K562 (cell line): ENCODE data around the gene TTC28. TPM values are rescaled to one million over a fixed set of nuclear protein-coding genes. Genes with fewer than 3 reads are reported as not detected.

Source experiments
- ATAC-seq: fragments of 200-7000 bp; cut with Tn5 transposase; 3 replicates; pipeline ENCODE4 v1.9.1; 2020; ENCODE audit warnings: moderate library complexity
- BruUV-seq: library from RNA; stranded (reverse); fragments of 400-500 nt; replicated peaks from 2 replicates; lab custom pipeline; 2021; lab: Mats Ljungman, UMichigan
- CTCF ChIA-PET: fragments of 300-600 bp; formaldehyde crosslinking; extraction: SDS; loops from one replicate; lab custom pipeline; 2021; ENCODE audit warnings: low intra/inter-chr PET ratio; lab: Yijun Ruan, JAX
- POLR2A ChIA-PET: fragments of 300-600, 350-650 bp; sonication (Branson Sonifier 250); formaldehyde crosslinking; extraction: SDS; loops from one replicate; lab custom pipeline; 2021; ENCODE audit warnings: antibody characterized with exemption, inconsistent platforms; lab: Yijun Ruan, JAX
- DNase-seq, 4 experiments: peaks; one replicate each; pipeline versions ENCODE4 v3.0.0 to v3.0.0-alpha.2; 2011 to 2018; ENCODE audit warnings: low spot score in 3 of 4, mixed read lengths in 3 of 4; ENCODE audit errors: extremely low read depth in 1 of 4
- FAIRE-seq: peaks from 2 replicates; lab custom pipeline; 2011; peaks lifted over from hg19 to GRCh38; lab: Jason Lieb, UNC
- H2AFZ ChIP-seq: 2 replicates; pipeline ENCODE4 v1.6.0; 2011; ENCODE audit warnings: low read depth, low read length, control low read depth, inconsistent platforms
- H3K27ac ChIP-seq: fragments of 200-600 bp; 3 replicates; pipeline ENCODE4 v1.8.0; 2011; ENCODE audit warnings: low read depth, mild to moderate bottlenecking, control low read depth, inconsistent platforms, low read length, moderate library complexity, mixed read lengths; ENCODE audit errors: extremely low read depth
- H3K27me3 ChIP-seq, 2 experiments: fragments of 300-600 bp in 1 of 2; 2 replicates in 1 of 2; 3 replicates in 1 of 2; pipeline versions ENCODE4 v1.6.0 to v1.8.0; 2011; ENCODE audit warnings: inconsistent platforms in 2 of 2, low read length in 2 of 2, mild to moderate bottlenecking in 1 of 2, mixed read lengths in 1 of 2, moderate library complexity in 1 of 2; ENCODE audit not compliant: control insufficient read depth in 2 of 2, insufficient read depth in 2 of 2
- H3K36me3 ChIP-seq: fragments of 300-600 bp; 3 replicates; pipeline ENCODE4 v1.8.0; 2011; ENCODE audit warnings: mild to moderate bottlenecking, low read length, inconsistent platforms; ENCODE audit not compliant: control insufficient read depth, insufficient read depth
- H3K4me1 ChIP-seq, 2 experiments: fragments of 200-600 bp in 1 of 2; replicated peaks in 1 of 2; 2 replicates in 1 of 2; 3 replicates in 1 of 2; pipeline versions ENCODE4 v1.5.1 to v1.8.0; 2011; ENCODE audit warnings: inconsistent platforms in 2 of 2, low read length in 2 of 2, mild to moderate bottlenecking in 1 of 2, mixed read lengths in 1 of 2, moderate library complexity in 1 of 2; ENCODE audit not compliant: control insufficient read depth in 2 of 2, insufficient read depth in 2 of 2
- H3K4me2 ChIP-seq: 2 replicates; pipeline ENCODE4 v1.6.1; 2011; ENCODE audit warnings: low read length, control low read depth, inconsistent platforms, mixed read lengths; ENCODE audit not compliant: insufficient read depth
- H3K4me3 ChIP-seq: fragments of 200-600 bp; sonication (generic), shearing (Covaris generic); 2 replicates; pipeline ENCODE4 v1.5.1; 2016; ENCODE audit warnings: control low read depth, inconsistent platforms
- H3K79me2 ChIP-seq: fragments of 200-600 bp; 3 replicates; pipeline ENCODE4 v1.8.0; 2011; ENCODE audit warnings: low read length, inconsistent platforms; ENCODE audit not compliant: control insufficient read depth, insufficient read depth
- H3K9ac ChIP-seq, 2 experiments: 2 replicates each; pipeline versions ENCODE4 v1.6.0 to v1.6.1; 2011; ENCODE audit warnings: low read depth in 2 of 2, low read length in 2 of 2, control low read depth in 1 of 2, inconsistent platforms in 1 of 2, mild to moderate bottlenecking in 1 of 2, mixed read lengths in 1 of 2; ENCODE audit not compliant: insufficient read depth in 1 of 2
- H3K9me1 ChIP-seq: one replicate; pipeline ENCODE4 v1.6.0; 2011; ENCODE audit warnings: inconsistent platforms, mild to moderate bottlenecking, low read length, moderate library complexity; ENCODE audit not compliant: control insufficient read depth, insufficient read depth
- H3K9me3 ChIP-seq: replicated peaks from 2 replicates; pipeline ENCODE4 v1.5.1; 2011; ENCODE audit warnings: low read depth, low read length, inconsistent platforms; ENCODE audit not compliant: control insufficient read depth, insufficient read depth
- H4K20me1 ChIP-seq: replicated peaks from 2 replicates; pipeline ENCODE4 v1.6.1; 2011; ENCODE audit warnings: low read length, inconsistent platforms, mixed read lengths; ENCODE audit not compliant: control insufficient read depth, insufficient read depth
- E2F3 ChIP-seq: fragments of 250-450 bp; sonication (Bioruptor Pico); IDR thresholded peaks from 2 replicates; pipeline ENCODE4 v1.4.0; 2020; ENCODE audit warnings: mild to moderate bottlenecking
- ELF4 ChIP-seq: fragments of 450-650 bp; formaldehyde crosslinking; IDR thresholded peaks from 2 replicates; pipeline ENCODE4 v1.4.0; 2022; ENCODE audit warnings: missing genetic modification characterization
- POLR2H ChIP-seq: IDR thresholded peaks from 2 replicates; pipeline ENCODE4 v1.6.1; 2016; ENCODE audit warnings: missing genetic modification characterization, low read depth, mild to moderate bottlenecking, control low read depth, missing compliant biosample characterization, moderate library complexity
- RFX1 ChIP-seq: fragments of 450-650 bp; IDR thresholded peaks from 2 replicates; pipeline ENCODE4 v1.6.1; 2016; ENCODE audit warnings: mild to moderate bottlenecking, moderate library complexity
- SMAD1 ChIP-seq: fragments of 150-350 bp; IDR thresholded peaks from 2 replicates; pipeline ENCODE4 v1.6.1; 2014; ENCODE audit warnings: low read length, low read depth; ENCODE audit not compliant: partially characterized antibody
- TAF15 ChIP-seq: fragments of 200-400 bp; formaldehyde crosslinking; IDR thresholded peaks from 2 replicates; pipeline ENCODE4 v1.6.1; 2017; ENCODE audit warnings: mild to moderate bottlenecking, low read depth, low read length, moderate library complexity
- ZNF589 ChIP-seq: fragments of 200-800 bp; sonication (Bioruptor generic); IDR thresholded peaks from 2 replicates; pipeline ENCODE4 v1.6.1; 2016; ENCODE audit warnings: low read depth, missing genetic modification characterization, missing compliant biosample characterization
- WGBS: fragments of 100-300 bp; shearing (Covaris generic); methylation state at CpG from one replicate; pipeline ENCODE4 v1.1.6; 2016; ENCODE audit warnings: low coverage, mixed read lengths; ENCODE audit not compliant: insufficient coverage; ENCODE audit errors: missing lambda C conversion rate; 5-methylcytosine and 5-hydroxymethylcytosine counted together
- in situ Hi-C: fragments of 300-500 bp; cut with MboI; formaldehyde crosslinking; loops from 4 replicates; pipeline ENCODE4 v1.15.0; 2018; ENCODE audit warnings: inconsistent platforms, mixed read lengths
- intact Hi-C: fragments of 100-400 bp; cut with micrococcal nuclease; formaldehyde crosslinking; loops from 2 replicates; pipeline ENCODE4 v1.14.2; 2022
- polyA plus RNA-seq, 8 experiments: library from polyadenylated mRNA; depleted of rRNA in 4 of 8; stranded (reverse) in 5 of 8; unstranded in 3 of 8; fragments of >200 nt; fragmentation: Nextera tagmentation in 2 of 8; fragmentation: Illumina TruSeq in 1 of 8; extraction: Ambion mirVana in 2 of 8; extraction: Trizol in 1 of 8; gene quantifications; 2 replicates each; pipeline versions ENCODE4 v1.2.1 to v1.2.3, GENCODE V29; 2011 to 2014; ENCODE audit warnings: inconsistent platforms in 1 of 8, missing spikeins in 1 of 8
- total RNA-seq, 7 experiments: library from RNA; depleted of rRNA in 6 of 7; stranded (reverse); fragments of >200 nt in 6 of 7; fragmentation: Illumina TruSeq in 2 of 7; extraction: Trizol in 2 of 7; gene quantifications; 2 replicates each; pipeline versions ENCODE4 v1.2.1 to v1.2.3, GENCODE V29; 2011 to 2021; ENCODE audit warnings: low replicate concordance in 1 of 7
- TF ChIP-seq, protein P1 (sequence below): fragments of 200-800 bp; sonication (Bioruptor generic); IDR thresholded peaks from 2 replicates; pipeline ENCODE4 v1.6.1; 2017; ENCODE audit warnings: missing genetic modification characterization, missing compliant biosample characterization
- TF ChIP-seq, protein P2 (sequence below): fragments of 450-650 bp; formaldehyde crosslinking; IDR thresholded peaks from 2 replicates; pipeline ENCODE4 v1.4.0; 2022; ENCODE audit warnings: missing genetic modification characterization
- TF ChIP-seq, protein P3 (sequence below): IDR thresholded peaks from 3 replicates; pipeline ENCODE4 v1.6.1; 2011; ENCODE audit warnings: borderline replicate concordance, mild to moderate bottlenecking, moderate library complexity; ENCODE audit not compliant: insufficient read length; ENCODE audit errors: extremely low read depth
- TF ChIP-seq, protein P4 (sequence below): fragments of 450-650 bp; formaldehyde crosslinking; IDR thresholded peaks from 2 replicates; pipeline ENCODE4 v1.4.0; 2020; ENCODE audit warnings: mild to moderate bottlenecking, moderate library complexity

TTC28 gene
- total and polyA plus RNA-seq, 9 of the 15 experiments (the other 6 are each of a cell fraction or from before 2014, with no cell fraction given) = 0.22 to 10.7 (median 3.1) TPM

DNA sequence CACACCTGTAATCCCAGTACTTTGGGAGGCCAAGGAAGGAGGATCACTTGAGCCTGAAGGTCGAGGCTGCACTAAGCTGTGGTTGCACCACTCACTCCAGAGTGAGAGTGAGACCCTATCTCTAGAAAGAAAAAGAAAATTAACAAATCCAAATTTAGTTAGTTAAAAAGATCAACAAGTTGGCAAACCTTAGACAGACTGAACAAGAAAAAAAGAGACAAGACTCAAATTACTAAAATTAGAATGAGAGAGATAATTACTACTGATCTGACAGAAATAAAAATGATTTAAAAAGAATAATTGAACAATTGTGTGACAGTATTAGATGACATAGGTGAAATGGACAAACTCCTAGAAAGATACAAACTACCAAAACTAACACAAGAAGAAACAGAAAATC, 48.4 kb upstream of the TTC28 start:
- Histone ChIP-seq H3K4me3 (no peak overlapping the region), H4K20me1 (no peaks in the 10 kb centered on the region), H3K27me3 (no peaks in the 10 kb centered on the region), H3K27ac (no peak overlapping the region), H3K4me1 (no peaks in the 10 kb centered on the region), H3K9ac (no peak overlapping the region), H3K79me2 (no peaks in the 10 kb centered on the region; the same call in 2 of the 3 replicates), H3K4me2 (no peak overlapping the region), H3K9me1 (no peaks in the 10 kb centered on the region), H3K36me3 (peaks cover 59% of the 10 kb centered on the region; the same call in 2 of the 3 replicates), H2AFZ (no peak overlapping the region), H3K9me3 (no peaks in the 10 kb centered on the region)
- TF ChIP-seq TAF15 (no peak), POLR2H (tag) (no peak), RFX1 (no peak), ELF4 (CRISPR knock-in tag) (no peak), SMAD1 (no peak), ZNF589 (CRISPR knock-in tag) (no peak), E2F3 (CRISPR knock-in tag) (no peak)
- TF ChIP-seq, protein P1, sequence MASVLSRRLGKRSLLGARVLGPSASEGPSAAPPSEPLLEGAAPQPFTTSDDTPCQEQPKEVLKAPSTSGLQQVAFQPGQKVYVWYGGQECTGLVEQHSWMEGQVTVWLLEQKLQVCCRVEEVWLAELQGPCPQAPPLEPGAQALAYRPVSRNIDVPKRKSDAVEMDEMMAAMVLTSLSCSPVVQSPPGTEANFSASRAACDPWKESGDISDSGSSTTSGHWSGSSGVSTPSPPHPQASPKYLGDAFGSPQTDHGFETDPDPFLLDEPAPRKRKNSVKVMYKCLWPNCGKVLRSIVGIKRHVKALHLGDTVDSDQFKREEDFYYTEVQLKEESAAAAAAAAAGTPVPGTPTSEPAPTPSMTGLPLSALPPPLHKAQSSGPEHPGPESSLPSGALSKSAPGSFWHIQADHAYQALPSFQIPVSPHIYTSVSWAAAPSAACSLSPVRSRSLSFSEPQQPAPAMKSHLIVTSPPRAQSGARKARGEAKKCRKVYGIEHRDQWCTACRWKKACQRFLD (CRISPR knock-in tag) = no peak
- TF ChIP-seq, protein P2, sequence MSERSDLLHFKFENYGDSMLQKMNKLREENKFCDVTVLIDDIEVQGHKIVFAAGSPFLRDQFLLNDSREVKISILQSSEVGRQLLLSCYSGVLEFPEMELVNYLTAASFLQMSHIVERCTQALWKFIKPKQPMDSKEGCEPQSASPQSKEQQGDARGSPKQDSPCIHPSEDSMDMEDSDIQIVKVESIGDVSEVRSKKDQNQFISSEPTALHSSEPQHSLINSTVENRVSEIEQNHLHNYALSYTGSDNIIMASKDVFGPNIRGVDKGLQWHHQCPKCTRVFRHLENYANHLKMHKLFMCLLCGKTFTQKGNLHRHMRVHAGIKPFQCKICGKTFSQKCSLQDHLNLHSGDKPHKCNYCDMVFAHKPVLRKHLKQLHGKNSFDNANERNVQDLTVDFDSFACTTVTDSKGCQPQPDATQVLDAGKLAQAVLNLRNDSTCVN = no peak
- TF ChIP-seq, protein P3, sequence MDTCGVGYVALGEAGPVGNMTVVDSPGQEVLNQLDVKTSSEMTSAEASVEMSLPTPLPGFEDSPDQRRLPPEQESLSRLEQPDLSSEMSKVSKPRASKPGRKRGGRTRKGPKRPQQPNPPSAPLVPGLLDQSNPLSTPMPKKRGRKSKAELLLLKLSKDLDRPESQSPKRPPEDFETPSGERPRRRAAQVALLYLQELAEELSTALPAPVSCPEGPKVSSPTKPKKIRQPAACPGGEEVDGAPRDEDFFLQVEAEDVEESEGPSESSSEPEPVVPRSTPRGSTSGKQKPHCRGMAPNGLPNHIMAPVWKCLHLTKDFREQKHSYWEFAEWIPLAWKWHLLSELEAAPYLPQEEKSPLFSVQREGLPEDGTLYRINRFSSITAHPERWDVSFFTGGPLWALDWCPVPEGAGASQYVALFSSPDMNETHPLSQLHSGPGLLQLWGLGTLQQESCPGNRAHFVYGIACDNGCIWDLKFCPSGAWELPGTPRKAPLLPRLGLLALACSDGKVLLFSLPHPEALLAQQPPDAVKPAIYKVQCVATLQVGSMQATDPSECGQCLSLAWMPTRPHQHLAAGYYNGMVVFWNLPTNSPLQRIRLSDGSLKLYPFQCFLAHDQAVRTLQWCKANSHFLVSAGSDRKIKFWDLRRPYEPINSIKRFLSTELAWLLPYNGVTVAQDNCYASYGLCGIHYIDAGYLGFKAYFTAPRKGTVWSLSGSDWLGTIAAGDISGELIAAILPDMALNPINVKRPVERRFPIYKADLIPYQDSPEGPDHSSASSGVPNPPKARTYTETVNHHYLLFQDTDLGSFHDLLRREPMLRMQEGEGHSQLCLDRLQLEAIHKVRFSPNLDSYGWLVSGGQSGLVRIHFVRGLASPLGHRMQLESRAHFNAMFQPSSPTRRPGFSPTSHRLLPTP = no peak
- TF ChIP-seq, protein P4, sequence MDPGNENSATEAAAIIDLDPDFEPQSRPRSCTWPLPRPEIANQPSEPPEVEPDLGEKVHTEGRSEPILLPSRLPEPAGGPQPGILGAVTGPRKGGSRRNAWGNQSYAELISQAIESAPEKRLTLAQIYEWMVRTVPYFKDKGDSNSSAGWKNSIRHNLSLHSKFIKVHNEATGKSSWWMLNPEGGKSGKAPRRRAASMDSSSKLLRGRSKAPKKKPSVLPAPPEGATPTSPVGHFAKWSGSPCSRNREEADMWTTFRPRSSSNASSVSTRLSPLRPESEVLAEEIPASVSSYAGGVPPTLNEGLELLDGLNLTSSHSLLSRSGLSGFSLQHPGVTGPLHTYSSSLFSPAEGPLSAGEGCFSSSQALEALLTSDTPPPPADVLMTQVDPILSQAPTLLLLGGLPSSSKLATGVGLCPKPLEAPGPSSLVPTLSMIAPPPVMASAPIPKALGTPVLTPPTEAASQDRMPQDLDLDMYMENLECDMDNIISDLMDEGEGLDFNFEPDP (CRISPR knock-in tag) = no peak
- intact Hi-C loops (no loop called here), in situ Hi-C loops (no loop called here)
- POLR2A ChIA-PET = no interaction called here
- ATAC-seq = no peak
- DNase-seq = no peak
- no TSS peak for BruUV-seq
- CTCF ChIA-PET = no interaction called here
- no peak for FAIRE-seq
- WGBS = 57% methylated on average over 1 of the region's 1 CpG
